GM12801 (cell line): ENCODE measurements around the gene PTPRA.

ENCODE experiments used
- CTCF ChIP-seq: IDR thresholded peaks from one replicate; pipeline ENCODE4 v1.5.1; 2011; ENCODE audit warnings: control low read depth; ENCODE audit not compliant: insufficient read length; ENCODE audit errors: extremely low read depth

PTPRA gene

GRCh38 chr20:2836035-2836434 is 37.2 kb upstream of the PTPRA start:
- TF ChIP-seq CTCF, result no peak

- no peak for TF ChIP-seq CTCF
Observed at GRCh38 chr20:2837221-2837960, 35.9 kb upstream of the PTPRA start.

- TF ChIP-seq CTCF, result no peak
Observed at GRCh38 chr20:2838170-2838797, 35.0 kb upstream of the PTPRA start.

- TF ChIP-seq CTCF, result no peak
Observed at GRCh38 chr20:2838847-2839671, 34.2 kb upstream of the PTPRA start.

- TF ChIP-seq CTCF, result no peak
Observed at GRCh38 chr20:2839732-2840137, 33.5 kb upstream of the PTPRA start.

- no peak for TF ChIP-seq CTCF
Observed at GRCh38 chr20:2840138-2840966, 32.9 kb upstream of the PTPRA start, which contains the start of the genes PCED1A and VPS16. PCED1A (minus strand) TSS chr20:2840655; CDS start chr20:2839912, 743 bp downstream. VPS16 (plus strand) TSS chr20:2840745; CDS start chr20:2840775, 30 bp downstream.
